ENCODE measurements around the gene CRYGN.

- TF ChIP-seq POLR2AphosphoS5 (IDR thresholded peaks at IDR 0.05; ENCODE audit: low read depth) (no peak), GABPA (IDR thresholded peaks at IDR 0.05; ENCODE audit: low read depth) (no peak), CTCF (IDR thresholded peaks at IDR 0.05; ENCODE audit: insufficient read depth, low read length) (no peak), REST (IDR thresholded peaks at IDR 0.05; ENCODE audit: insufficient replicate concordance, low read depth) (no peak), SPI1 (IDR thresholded peaks at IDR 0.05; ENCODE audit: borderline replicate concordance, low read depth) (no peak)
These were observed 56.1 kb downstream of the CRYGN start for GRCh38 chr7:151383638-151384351.

Data from HL-60 (cell line).